Esophagus muscularis mucosa (tissue), 4 donors: ENCODE measurements around the gene FAM131B. TPM values are rescaled to one million over a fixed set of nuclear protein-coding genes. Genes with fewer than 3 reads are reported as not detected.
"Not testable (repeated sequence)": the region's sequence is repeated elsewhere in the genome, so short reads cannot be mapped to it uniquely, and the experiment has no call there.

Experiments used
- DNase-seq: peaks from one replicate; pipeline ENCODE4 v3.0.0-alpha.2; 2017; ENCODE audit errors: extremely low spot score
- H3K27ac ChIP-seq, 4 donors: fragments of 200-600 bp; sonication (generic); replicated peaks in 1 of 4; 1 replicate in 3 of 4; 2 replicates in 1 of 4; pipeline ENCODE4 v1.5.1; 2016 to 2019; ENCODE audit warnings: mild to moderate bottlenecking in 1 of 4
- H3K27me3 ChIP-seq, 4 donors: fragments of 200-600 bp; sonication (generic); one replicate each; pipeline versions ENCODE4 v1.5.1 to v1.6.0; 2016 to 2019
- H3K36me3 ChIP-seq, 4 donors: fragments of 200-600 bp; sonication (generic); one replicate each; pipeline ENCODE4 v1.5.1; 2016 to 2019
- H3K4me1 ChIP-seq, 4 donors: fragments of 200-600 bp; sonication (generic); one replicate each; pipeline ENCODE4 v1.5.1; 2016 to 2019
- H3K4me3 ChIP-seq, 4 donors: fragments of 200-600 bp; sonication (generic); 1 replicate in 2 of 4; 2 replicates in 2 of 4; pipeline ENCODE4 v1.5.1; 2016 to 2019; ENCODE audit warnings: mild to moderate bottlenecking in 4 of 4, moderate library complexity in 1 of 4
- H3K9me3 ChIP-seq, 4 donors: fragments of 200-600 bp; sonication (generic); 1 replicate in 3 of 4; 2 replicates in 1 of 4; pipeline ENCODE4 v1.5.1; 2016 to 2019
- CTCF ChIP-seq, 3 experiments: fragments of 200-600 bp in 2 of 3; fragments of 450-650 bp in 1 of 3; sonication (generic) in 2 of 3; IDR thresholded peaks; one replicate each; pipeline ENCODE4 v1.5.1; 2017 to 2019; ENCODE audit warnings: antibody characterized with exemption in 3 of 3, mild to moderate bottlenecking in 2 of 3, moderate library complexity in 1 of 3
- EP300 ChIP-seq: sonication (generic); formaldehyde crosslinking; IDR thresholded peaks from one replicate; pipeline ENCODE4 v1.6.1; 2017; ENCODE audit warnings: antibody characterized with exemption
- POLR2A ChIP-seq: fragments of 450-650 bp; IDR thresholded peaks from one replicate; pipeline ENCODE4 v1.6.1; 2017; ENCODE audit warnings: antibody characterized with exemption, moderate library complexity, mild to moderate bottlenecking, low read depth
- POLR2AphosphoS5 ChIP-seq, 2 donors: sonication (generic); formaldehyde crosslinking; IDR thresholded peaks; one replicate each; pipeline ENCODE4 v1.6.1; 2017; ENCODE audit warnings: antibody characterized with exemption in 2 of 2
- WGBS: methylation state at CpG from one replicate; pipeline ENCODE4 v1.1.5; 2018; 5-methylcytosine and 5-hydroxymethylcytosine counted together
- intact Hi-C: fragments of 100-400 bp; cut with DNase I; formaldehyde crosslinking; loops from one replicate; pipeline ENCODE4 v1.15.1; 2023
- total RNA-seq, 4 donors: library from RNA; depleted of rRNA; stranded (reverse); fragments of >200 nt; gene quantifications; one replicate each; pipeline versions ENCODE4 v1.1.0 to v1.2.1, GENCODE V29; 2016

Gene FAM131B
- total RNA-seq, 4 donors from 2014 or later, result 0.42 to 2.0 (median 1.3) TPM

GRCh38 chr7:143408252-143408685 is 45.8 kb upstream of the FAM131B start:
- 23% methylated on average over 11 of the region's 20 CpGs for WGBS
- Histone ChIP-seq H3K27me3 (no peaks in the 10 kb centered on the region), H3K9me3 (no peaks in the 10 kb centered on the region), H3K4me1 (peaks cover 16 to 46% (median 42%) of the 10 kb centered on the region in 4 donors), H3K4me3 (peak overlapping the region; percentile 4 to 40 (median 24)), H3K36me3 (no peaks in the 10 kb centered on the region), H3K27ac (no peak overlapping the region)
- intact Hi-C loops, result no loop called here
- no peak for DNase-seq
- no peak for TF ChIP-seq POLR2A
- no peak for TF ChIP-seq POLR2AphosphoS5 (IDR thresholded peaks at IDR 0.05)
- no peak for TF ChIP-seq EP300
- TF ChIP-seq CTCF (IDR thresholded peaks at IDR 0.05), result no peak

- DNase-seq, result no peak
- intact Hi-C loops, result no loop called here
- Histone ChIP-seq H3K4me1 (peaks cover 16 to 46% (median 42%) of the 10 kb centered on the region in 4 donors), H3K27ac (no peak overlapping the region), H3K9me3 (no peaks in the 10 kb centered on the region), H3K36me3 (no peaks in the 10 kb centered on the region), H3K4me3 (peak overlapping the region in 1 of 4 donors; percentile 40), H3K27me3 (no peaks in the 10 kb centered on the region)
- TF ChIP-seq POLR2AphosphoS5 (IDR thresholded peaks at IDR 0.05) (no peak), POLR2A (no peak), EP300 (no peak), CTCF (IDR thresholded peaks at IDR 0.05) (no peak)
- WGBS, result 76% methylated on average over 9 of the region's 13 CpGs
Measured at GRCh38 chr7:143407287-143408251, 45.1 kb upstream of the FAM131B start.

DNA sequence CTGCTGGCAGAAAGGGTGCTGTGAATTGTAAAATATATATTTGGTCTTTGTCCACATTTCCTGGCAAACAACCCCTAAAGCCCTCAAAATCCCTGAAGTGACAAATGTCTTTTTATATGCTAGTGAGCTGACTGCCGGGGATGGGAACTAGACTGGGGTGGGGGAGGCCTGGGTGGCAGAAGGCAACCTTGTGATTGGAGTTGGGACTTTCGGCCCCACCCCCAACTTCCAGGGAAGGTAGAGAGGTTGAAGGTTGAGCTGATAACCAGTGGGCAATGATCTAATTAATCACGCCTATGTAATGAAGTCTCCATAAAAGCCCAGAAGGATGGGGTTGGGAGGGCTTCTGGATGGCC is 43.5 kb upstream of the FAM131B start:
- DNase-seq, result no peak
- 88% methylated on average over 3 of the region's 3 CpGs for WGBS
- Histone ChIP-seq H3K4me3 (no peak overlapping the region), H3K9me3 (no peaks in the 10 kb centered on the region), H3K27me3 (no peaks in the 10 kb centered on the region), H3K36me3 (no peaks in the 10 kb centered on the region), H3K27ac (no peak overlapping the region), H3K4me1 (peaks cover 16 to 42% (median 39%) of the 10 kb centered on the region in 4 donors)
- TF ChIP-seq EP300 (no peak), CTCF (IDR thresholded peaks at IDR 0.05) (no peak), POLR2A (no peak), POLR2AphosphoS5 (IDR thresholded peaks at IDR 0.05) (no peak)
- intact Hi-C loops, result no loop called here

DNA sequence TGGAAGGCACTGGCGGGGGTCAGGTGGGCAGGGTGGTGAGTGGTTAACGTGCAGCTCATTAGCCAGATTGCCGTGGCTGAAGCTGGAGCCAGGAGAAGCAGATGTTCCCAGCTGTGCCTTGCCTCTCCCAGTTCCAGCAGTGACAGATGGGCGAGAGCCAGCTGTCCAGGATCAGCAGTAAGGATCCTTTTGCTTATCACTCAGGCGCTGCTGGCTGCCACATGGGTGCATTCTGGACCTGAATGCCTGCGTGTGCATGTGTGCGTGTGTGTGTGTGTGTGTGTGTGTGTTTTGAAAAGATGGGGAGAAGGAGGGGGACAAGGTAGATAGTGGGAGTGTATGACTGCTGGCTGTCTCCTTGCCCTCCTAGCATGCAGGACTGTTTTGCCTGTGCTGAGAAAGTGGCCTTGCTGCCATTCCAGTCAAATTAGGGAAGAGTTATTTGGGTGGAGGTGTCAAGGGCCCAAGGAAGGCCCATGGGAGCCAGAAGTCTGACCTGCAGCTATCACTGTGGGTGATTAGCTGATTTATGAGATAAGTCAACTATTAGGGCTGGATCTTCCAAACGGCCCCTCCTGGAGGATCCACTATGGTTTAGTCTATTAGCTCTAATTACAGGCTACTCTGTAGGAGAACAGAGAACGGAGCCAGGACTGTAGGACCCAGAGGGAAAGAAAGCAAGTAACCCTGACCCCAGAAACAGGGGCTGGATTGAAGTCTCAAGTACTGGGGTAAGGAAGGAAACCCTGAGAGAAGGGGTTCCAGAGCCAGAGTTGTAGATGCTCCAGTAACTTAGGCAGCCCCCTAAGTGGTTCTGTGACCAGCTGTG is 42.9 kb upstream of the FAM131B start:
- TF ChIP-seq CTCF (IDR thresholded peaks at IDR 0.05) (no peak), POLR2AphosphoS5 (IDR thresholded peaks at IDR 0.05) (peak; percentile 50 to 84)
- WGBS, result 57% methylated on average over 9 of the region's 9 CpGs
- intact Hi-C loops, result no loop called here
- Histone ChIP-seq H3K4me1 (peaks cover 16 to 37% (median 33%) of the 10 kb centered on the region in 4 donors), H3K36me3 (no peaks in the 10 kb centered on the region), H3K4me3 (no peak overlapping the region), H3K27ac (no peak overlapping the region), H3K9me3 (no peaks in the 10 kb centered on the region), H3K27me3 (no peaks in the 10 kb centered on the region)
- no peak for DNase-seq

- H3K4me1 ChIP-seq, result peaks cover 4 to 14% (median 9%) of the 10 kb centered on the region in 4 donors
- H3K27me3 ChIP-seq, H3K4me3 ChIP-seq, intact Hi-C loops, DNase-seq, H3K9me3 ChIP-seq, H3K36me3 ChIP-seq, H3K27ac ChIP-seq: not testable (repeated sequence)
- WGBS, result 83% methylated on average over 4 of the region's 4 CpGs
Measured at GRCh38 chr7:143402233-143402632, 39.7 kb upstream of the FAM131B start.
